CD8-positive, alpha-beta memory T cell (primary cell): Measurements from ENCODE around the gene ARHGEF38. TPM values are rescaled to one million over a fixed set of nuclear protein-coding genes. Genes with fewer than 3 reads are reported as not detected.

ENCODE experiments used
- CTCF ChIA-PET: fragments of 350-600 bp; sonication (Branson Sonifier 250); formaldehyde crosslinking; loops from one replicate; lab custom pipeline; 2021; ENCODE audit warnings: antibody characterized with exemption; lab: Charles Lee
- POLR2A ChIA-PET: fragments of 350-600 bp; sonication (Branson Sonifier 250); formaldehyde crosslinking; loops from one replicate; lab custom pipeline; 2021; ENCODE audit warnings: antibody characterized with exemption; lab: Charles Lee
- DNase-seq, 5 donors: peaks; one replicate each; pipeline versions ENCODE4 v3.0.0 to v3.0.0-alpha.2; 2020 to 2022; ENCODE audit warnings: mixed read lengths in 1 of 5
- H3K27ac ChIP-seq: one replicate; pipeline ENCODE4 v1.7.0; 2013; ENCODE audit warnings: low read depth, mild to moderate bottlenecking, low read length, moderate library complexity
- H3K27me3 ChIP-seq: 2 replicates; pipeline ENCODE4 v1.7.0; 2013; ENCODE audit warnings: low read length, mild to moderate bottlenecking; ENCODE audit not compliant: insufficient read depth, poor library complexity, severe bottlenecking
- H3K36me3 ChIP-seq: 2 replicates; pipeline ENCODE4 v1.7.0; 2013; ENCODE audit warnings: mild to moderate bottlenecking, low read length, moderate library complexity; ENCODE audit not compliant: insufficient read depth
- H3K4me1 ChIP-seq: 2 replicates; pipeline ENCODE4 v1.7.0; 2013; ENCODE audit warnings: mild to moderate bottlenecking, low read length, moderate library complexity; ENCODE audit not compliant: insufficient read depth
- H3K4me3 ChIP-seq: 2 replicates; pipeline ENCODE4 v1.7.0; 2013; ENCODE audit warnings: mild to moderate bottlenecking, low read length
- H3K9me3 ChIP-seq: 2 replicates; pipeline ENCODE4 v1.7.0; 2013; ENCODE audit warnings: mild to moderate bottlenecking, low read length
- H3K27ac Mint-ChIP-seq, 8 donors: one replicate each; pipeline ENCODE4 v1.8.0; 2020 to 2021; ENCODE audit warnings: mixed read lengths in 8 of 8, mild to moderate bottlenecking in 6 of 8, inconsistent platforms in 3 of 8, moderate library complexity in 3 of 8
- H3K27me3 Mint-ChIP-seq, 2 donors: one replicate each; pipeline ENCODE4 v1.8.0; 2020 to 2021; ENCODE audit warnings: mixed read lengths in 2 of 2, mild to moderate bottlenecking in 1 of 2, moderate library complexity in 1 of 2
- H3K36me3 Mint-ChIP-seq, 3 donors: one replicate each; pipeline ENCODE4 v1.8.0; 2020 to 2021; ENCODE audit warnings: mixed read lengths in 3 of 3, inconsistent platforms in 1 of 3, mild to moderate bottlenecking in 1 of 3
- H3K4me1 Mint-ChIP-seq, 3 donors: one replicate each; pipeline ENCODE4 v1.8.0; 2020 to 2021; ENCODE audit warnings: mixed read lengths in 3 of 3, inconsistent platforms in 1 of 3, mild to moderate bottlenecking in 1 of 3
- H3K4me3 Mint-ChIP-seq, 7 donors: one replicate each; pipeline ENCODE4 v1.8.0; 2020 to 2021; ENCODE audit warnings: mixed read lengths in 7 of 7, mild to moderate bottlenecking in 6 of 7, moderate library complexity in 4 of 7, inconsistent platforms in 2 of 7
- H3K9me3 Mint-ChIP-seq, 5 donors: one replicate each; pipeline ENCODE4 v1.8.0; 2020 to 2022; ENCODE audit warnings: mixed read lengths in 5 of 5, mild to moderate bottlenecking in 3 of 5, moderate library complexity in 2 of 5, inconsistent platforms in 1 of 5
- polyA plus RNA-seq: library from polyadenylated mRNA; unstranded; fragments of 300-500 nt; fragmentation: Illumina TruSeq; gene quantifications from one replicate; pipeline ENCODE4 v1.2.3, GENCODE V29; 2021
- total RNA-seq, 2 experiments: library from RNA; stranded (reverse); gene quantifications; one replicate each; pipeline ENCODE4 v1.2.3, GENCODE V29; 2021

Gene ARHGEF38
- total and polyA plus RNA-seq, 3 experiments from 2014 or later = not detected

DNA sequence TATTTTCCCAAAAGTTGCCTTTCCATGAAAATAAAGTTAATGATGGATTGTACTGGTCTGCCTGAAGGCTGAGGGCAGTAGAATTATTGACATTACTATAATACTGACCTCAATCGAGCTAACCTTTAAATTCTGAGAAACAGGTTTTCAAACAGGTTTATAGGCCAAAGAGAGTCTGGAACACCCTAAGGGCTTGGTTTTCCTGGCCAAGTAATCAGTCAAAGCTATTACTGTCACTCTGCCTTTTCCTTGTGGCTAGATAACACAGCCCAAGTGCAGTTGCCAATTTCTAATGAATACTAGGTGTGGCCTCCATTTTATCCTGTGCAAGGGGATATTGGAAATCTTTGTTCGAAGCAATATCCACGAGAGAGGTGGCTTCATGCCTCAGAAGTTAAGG, 80.8 kb downstream of the ARHGEF38 start:
- H3K4me1 Mint-ChIP-seq = peaks cover 0 to 4% (median 3%) of the 10 kb centered on the region in 3 donors
- Histone ChIP-seq H3K4me3 (no peak overlapping the region), H3K36me3 (no peaks in the 10 kb centered on the region), H3K4me1 (no peaks in the 10 kb centered on the region), H3K27me3 (no peaks in the 10 kb centered on the region), H3K9me3 (no peaks in the 10 kb centered on the region), H3K27ac (no peak overlapping the region)
- no peak overlapping the region for H3K4me3 Mint-ChIP-seq
- no peaks in the 10 kb centered on the region for H3K36me3 Mint-ChIP-seq
- ChIA-PET POLR2A (no interaction called here), CTCF (interaction anchor here (2.3 kb wide), 1 partner anchor 10 kb away, joined by 7 read pairs; no protein-coding TSS in a partner anchor)
- H3K27me3 Mint-ChIP-seq = peaks cover 3 to 20% of the 10 kb centered on the region in 2 donors
- H3K9me3 Mint-ChIP-seq = no peaks in the 10 kb centered on the region
- H3K27ac Mint-ChIP-seq = no peak overlapping the region
- DNase-seq = no peak

- Mint-ChIP-seq H3K4me3 (no peak overlapping the region), H3K27me3 (peaks cover 3 to 14% of the 10 kb centered on the region in 2 donors), H3K9me3 (no peaks in the 10 kb centered on the region), H3K27ac (no peak overlapping the region), H3K4me1 (peaks cover 0 to 4% (median 3%) of the 10 kb centered on the region in 3 donors), H3K36me3 (no peaks in the 10 kb centered on the region)
- ChIA-PET POLR2A (no interaction called here), CTCF (no interaction called here)
- Histone ChIP-seq H3K27me3 (no peaks in the 10 kb centered on the region), H3K36me3 (no peaks in the 10 kb centered on the region), H3K4me3 (no peak overlapping the region), H3K4me1 (no peaks in the 10 kb centered on the region), H3K27ac (no peak overlapping the region), H3K9me3 (no peaks in the 10 kb centered on the region)
- DNase-seq = no peak
Observed at GRCh38 chr4:105634402-105635080, 82.1 kb downstream of the ARHGEF38 start.

DNA sequence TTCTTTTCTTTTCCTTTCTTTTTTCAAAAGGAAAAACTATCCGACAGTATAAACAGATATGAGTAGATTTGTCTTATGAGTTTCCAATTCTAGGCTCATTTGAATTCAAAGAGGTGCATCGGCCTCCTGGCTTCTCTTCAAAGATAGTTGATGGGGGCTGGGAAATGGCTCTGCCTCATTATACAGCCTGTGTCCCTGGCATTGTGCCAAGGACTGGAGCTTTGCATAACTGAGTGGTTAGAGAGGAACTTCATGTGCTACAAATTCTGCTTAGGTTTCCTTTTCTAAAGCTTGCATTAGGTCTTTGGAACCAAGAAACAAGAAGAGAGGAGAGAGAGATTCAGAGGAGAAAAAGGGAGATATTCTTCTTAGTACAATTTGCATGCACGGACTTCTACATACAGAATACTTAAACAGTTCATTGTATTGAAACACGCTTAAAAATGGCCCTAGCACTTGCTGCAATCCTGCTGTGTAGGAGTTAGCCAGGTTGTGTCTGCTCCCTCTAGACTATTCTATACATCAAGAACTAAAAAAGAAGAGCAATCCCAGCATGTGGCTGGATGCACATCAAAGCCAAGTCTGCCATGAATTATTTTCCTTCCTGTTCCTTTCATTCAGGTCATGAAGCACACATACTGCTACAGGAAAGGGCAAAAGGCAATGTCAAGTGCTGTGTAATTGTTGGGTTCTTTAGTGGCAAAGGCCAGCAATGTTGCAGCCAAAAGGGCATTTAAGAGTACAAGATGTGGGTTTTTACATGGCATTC, 85.2 kb downstream of the ARHGEF38 start:
- Histone ChIP-seq H3K9me3 (no peaks in the 10 kb centered on the region), H3K36me3 (no peaks in the 10 kb centered on the region), H3K4me3 (no peak overlapping the region), H3K4me1 (no peaks in the 10 kb centered on the region), H3K27me3 (no peaks in the 10 kb centered on the region), H3K27ac (no peak overlapping the region)
- no peak for DNase-seq
- peaks cover 8 to 15% of the 10 kb centered on the region in 2 donors for H3K27me3 Mint-ChIP-seq
- no peak overlapping the region for H3K4me3 Mint-ChIP-seq
- peaks cover 0 to 4% (median 3%) of the 10 kb centered on the region in 3 donors for H3K4me1 Mint-ChIP-seq
- CTCF ChIA-PET = no interaction called here
- no peaks in the 10 kb centered on the region for H3K36me3 Mint-ChIP-seq
- no peak overlapping the region for H3K27ac Mint-ChIP-seq
- H3K9me3 Mint-ChIP-seq = no peaks in the 10 kb centered on the region
- POLR2A ChIA-PET = no interaction called here

DNA sequence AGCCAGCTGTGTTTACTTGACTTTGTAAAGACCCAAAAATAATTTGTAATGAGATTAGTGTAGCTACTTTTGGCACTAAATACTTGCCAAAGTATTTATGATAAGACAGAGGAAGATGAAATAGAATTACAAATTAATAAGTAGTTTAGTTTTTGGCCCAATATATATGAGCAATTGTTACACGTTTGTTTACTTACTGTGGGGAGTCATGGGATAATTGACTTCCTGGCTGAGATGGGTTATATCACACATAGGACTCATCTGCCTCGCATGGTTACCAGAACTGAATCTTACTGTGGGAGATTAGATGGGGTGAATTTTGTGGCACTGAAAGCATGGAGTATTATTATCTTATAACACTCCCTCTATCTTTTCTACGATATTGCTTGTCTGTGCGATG, 89.4 kb downstream of the ARHGEF38 start:
- H3K9me3 Mint-ChIP-seq = no peaks in the 10 kb centered on the region
- H3K27me3 ChIP-seq = no peaks in the 10 kb centered on the region
- CTCF ChIA-PET = no interaction called here
- no peak overlapping the region for H3K4me3 ChIP-seq
- DNase-seq = no peak
- H3K9me3 ChIP-seq = no peaks in the 10 kb centered on the region
- no peaks in the 10 kb centered on the region for H3K36me3 Mint-ChIP-seq
- H3K27ac ChIP-seq = no peak overlapping the region
- H3K36me3 ChIP-seq = no peaks in the 10 kb centered on the region
- no peaks in the 10 kb centered on the region for H3K4me1 ChIP-seq
- H3K4me3 Mint-ChIP-seq = no peak overlapping the region
- H3K27me3 Mint-ChIP-seq = peaks cover 10 to 12% of the 10 kb centered on the region in 2 donors
- peaks cover 0 to 4% (median 3%) of the 10 kb centered on the region in 3 donors for H3K4me1 Mint-ChIP-seq
- POLR2A ChIA-PET = no interaction called here
- H3K27ac Mint-ChIP-seq = no peak overlapping the region

DNA sequence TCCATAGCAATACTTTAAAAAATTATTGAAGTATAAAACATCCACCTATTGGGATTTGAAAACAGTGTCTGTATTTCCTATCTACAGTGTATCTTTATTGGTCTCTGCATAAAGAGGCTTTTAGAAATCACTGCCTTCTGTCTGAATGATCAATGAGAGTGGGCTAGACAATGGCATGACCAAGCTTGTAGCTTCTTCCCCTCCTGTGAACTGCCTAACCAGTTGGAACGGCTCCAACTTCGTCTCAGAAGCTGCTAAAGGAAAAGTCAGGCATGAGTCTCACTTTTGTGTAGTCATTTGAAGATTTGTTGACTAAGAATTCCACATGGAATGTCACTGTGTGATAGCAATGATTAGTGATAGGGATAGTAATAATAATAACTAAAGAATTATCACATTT, 91.8 kb downstream of the ARHGEF38 start:
- Mint-ChIP-seq H3K27ac (no peak overlapping the region), H3K36me3 (no peaks in the 10 kb centered on the region), H3K27me3 (peaks cover 12 to 26% of the 10 kb centered on the region in 2 donors), H3K4me3 (no peak overlapping the region), H3K9me3 (no peaks in the 10 kb centered on the region), H3K4me1 (no peaks in the 10 kb centered on the region)
- Histone ChIP-seq H3K4me1 (no peaks in the 10 kb centered on the region), H3K36me3 (no peaks in the 10 kb centered on the region), H3K27me3 (no peaks in the 10 kb centered on the region), H3K4me3 (no peak overlapping the region), H3K27ac (no peak overlapping the region), H3K9me3 (no peaks in the 10 kb centered on the region)
- ChIA-PET POLR2A (no interaction called here), CTCF (no interaction called here)
- DNase-seq = no peak

DNA sequence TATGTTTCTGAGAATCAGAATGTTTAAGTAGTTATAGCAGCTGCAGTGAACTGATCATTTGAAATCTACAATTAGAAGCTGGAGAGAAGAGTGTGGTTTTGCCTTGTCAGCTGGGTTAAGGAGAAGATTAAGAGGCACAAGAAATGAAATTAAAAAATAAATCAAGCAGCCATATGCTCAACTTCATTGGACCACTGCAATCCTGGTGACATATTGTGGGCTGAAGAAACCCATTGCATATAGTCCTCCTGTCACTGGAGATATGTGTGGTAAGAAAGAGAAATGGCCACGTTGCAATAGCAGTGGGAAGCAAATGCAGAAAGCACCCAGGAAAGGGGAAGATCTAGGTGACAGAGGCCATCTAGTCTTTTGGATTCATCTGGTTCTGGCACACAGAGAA, 93.0 kb downstream of the ARHGEF38 start:
- Histone ChIP-seq H3K27ac (no peak overlapping the region), H3K27me3 (no peaks in the 10 kb centered on the region), H3K4me3 (no peak overlapping the region), H3K36me3 (no peaks in the 10 kb centered on the region), H3K9me3 (no peaks in the 10 kb centered on the region), H3K4me1 (no peaks in the 10 kb centered on the region)
- Mint-ChIP-seq H3K27me3 (peaks cover 12 to 30% of the 10 kb centered on the region in 2 donors), H3K4me3 (no peak overlapping the region), H3K27ac (no peak overlapping the region), H3K4me1 (no peaks in the 10 kb centered on the region), H3K36me3 (no peaks in the 10 kb centered on the region), H3K9me3 (no peaks in the 10 kb centered on the region)
- no peak for DNase-seq
- POLR2A ChIA-PET = no interaction called here
- CTCF ChIA-PET = no interaction called here

DNA sequence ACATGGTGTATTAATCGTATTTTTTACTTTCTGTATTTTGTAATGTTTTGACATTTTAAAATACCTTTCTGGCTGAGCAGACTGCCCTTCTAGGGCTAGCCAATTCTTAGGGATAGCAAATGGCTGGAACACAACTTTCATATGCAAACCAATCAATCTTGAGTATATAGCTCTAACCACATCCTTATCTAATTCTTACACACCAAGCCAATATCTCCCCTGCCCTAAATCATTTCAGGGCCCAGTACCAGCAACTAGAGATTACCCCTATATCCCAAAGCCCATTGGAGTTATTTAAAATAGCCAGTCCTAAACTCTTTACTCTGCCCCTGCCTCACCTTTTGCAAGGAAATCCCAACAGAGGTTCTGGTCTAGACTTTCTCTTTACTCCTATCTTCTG, 97.8 kb downstream of the ARHGEF38 start:
- no peak overlapping the region for H3K4me3 ChIP-seq
- CTCF ChIA-PET = no interaction called here
- H3K27me3 ChIP-seq = no peaks in the 10 kb centered on the region
- no peaks in the 10 kb centered on the region for H3K9me3 Mint-ChIP-seq
- peaks cover 5 to 31% of the 10 kb centered on the region in 2 donors for H3K27me3 Mint-ChIP-seq
- no peaks in the 10 kb centered on the region for H3K36me3 Mint-ChIP-seq
- H3K9me3 ChIP-seq = no peaks in the 10 kb centered on the region
- DNase-seq = no peak
- H3K4me1 Mint-ChIP-seq = no peaks in the 10 kb centered on the region
- POLR2A ChIA-PET = no interaction called here
- no peaks in the 10 kb centered on the region for H3K36me3 ChIP-seq
- no peak overlapping the region for H3K27ac Mint-ChIP-seq
- H3K4me1 ChIP-seq = no peaks in the 10 kb centered on the region
- no peak overlapping the region for H3K4me3 Mint-ChIP-seq
- no peak overlapping the region for H3K27ac ChIP-seq

GRCh38 chr4:105651884-105652283, 99.5 kb downstream of the ARHGEF38 start:
- Mint-ChIP-seq H3K9me3 (no peaks in the 10 kb centered on the region), H3K4me3 (no peak overlapping the region), H3K27ac (no peak overlapping the region), H3K4me1 (no peaks in the 10 kb centered on the region), H3K27me3 (peaks cover 5 to 27% of the 10 kb centered on the region in 2 donors), H3K36me3 (no peaks in the 10 kb centered on the region)
- H3K27ac ChIP-seq = no peak overlapping the region
- POLR2A ChIA-PET = no interaction called here
- no peak for DNase-seq
- no peaks in the 10 kb centered on the region for H3K27me3 ChIP-seq
- no peaks in the 10 kb centered on the region for H3K4me1 ChIP-seq
- H3K9me3 ChIP-seq = no peaks in the 10 kb centered on the region
- CTCF ChIA-PET = no interaction called here
- H3K36me3 ChIP-seq = no peaks in the 10 kb centered on the region
- H3K4me3 ChIP-seq = no peak overlapping the region
